ENCODE data around the gene CASP10.
"Not testable (repeated sequence)": the region's sequence is repeated elsewhere in the genome, so short reads cannot be mapped to it uniquely, and the experiment has no call there.

CASP10 gene

DNA sequence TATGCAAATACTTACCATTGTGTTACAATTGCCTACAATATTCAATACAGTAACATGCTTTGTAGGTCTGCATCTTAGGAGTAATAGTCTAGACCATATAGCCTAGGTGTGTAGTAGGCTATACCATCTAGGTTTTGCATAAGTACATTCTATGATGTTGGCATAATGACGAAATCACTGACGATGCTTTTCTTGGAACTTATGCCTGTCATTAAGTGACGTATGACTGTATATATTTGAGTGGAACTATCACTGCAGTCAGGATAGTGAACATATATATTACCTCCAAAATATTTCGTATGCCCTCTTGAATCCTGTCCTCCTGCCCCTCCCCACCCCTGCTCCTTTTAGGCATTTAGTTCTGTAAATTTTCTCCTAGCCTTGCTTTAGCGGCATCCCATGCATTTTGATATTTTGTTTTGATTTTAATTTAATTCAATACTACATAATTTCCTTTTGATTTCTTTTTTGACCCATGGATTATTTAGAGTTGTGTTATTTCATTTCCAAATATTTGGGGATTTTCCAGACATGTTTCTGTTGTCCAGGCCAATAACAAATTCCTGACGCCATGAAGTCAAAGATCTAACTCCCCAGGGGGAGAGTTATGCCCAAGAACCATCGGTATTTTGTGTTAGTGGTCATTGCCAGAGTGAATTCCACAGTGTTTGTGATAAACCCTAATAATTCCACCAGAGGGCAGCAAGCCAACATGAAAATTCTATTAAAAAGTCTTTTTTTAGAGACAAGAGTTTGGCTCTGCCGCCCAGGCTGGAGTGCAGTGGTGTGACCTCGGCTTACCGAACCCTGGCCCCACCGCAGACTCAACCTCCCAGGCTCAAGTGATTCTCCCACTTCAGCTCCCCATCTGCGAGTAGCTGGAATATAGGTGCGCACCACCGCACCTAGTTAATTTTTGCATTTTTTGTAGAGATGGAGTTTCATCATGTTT, 53.2 kb downstream of the CASP10 start:
- DNase-seq = peak; percentile 80

DNA sequence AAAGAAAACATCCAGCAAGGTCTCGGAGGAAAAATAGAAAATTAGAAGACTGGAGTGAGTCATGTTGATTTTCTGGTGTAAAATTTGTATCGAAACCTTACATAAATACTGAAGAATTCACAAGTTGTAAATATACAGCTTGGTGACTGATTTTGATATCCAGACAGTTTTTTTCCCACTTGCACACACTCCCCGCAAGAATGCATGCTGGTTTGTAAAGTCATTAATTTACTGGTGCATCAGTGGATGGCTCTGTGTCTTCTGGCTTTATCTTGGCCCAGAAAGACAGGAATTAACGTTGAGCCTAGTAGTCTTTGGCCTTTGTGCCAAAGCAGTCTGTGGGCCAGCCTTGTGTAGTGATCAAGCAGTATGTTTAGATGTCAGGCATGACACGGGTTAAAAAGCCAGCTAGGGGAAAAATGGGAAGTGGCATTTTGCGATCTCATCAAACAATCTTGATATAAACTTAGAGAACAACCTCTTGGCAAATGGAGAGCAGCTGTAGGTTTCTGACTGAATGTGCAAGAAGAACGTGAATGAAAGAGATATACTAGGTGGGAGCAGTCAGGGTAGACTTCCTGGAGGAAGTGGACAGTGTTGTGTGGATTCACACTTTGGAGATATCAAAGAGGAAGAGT, 54.7 kb downstream of the CASP10 start:
- no peak for DNase-seq

DNA sequence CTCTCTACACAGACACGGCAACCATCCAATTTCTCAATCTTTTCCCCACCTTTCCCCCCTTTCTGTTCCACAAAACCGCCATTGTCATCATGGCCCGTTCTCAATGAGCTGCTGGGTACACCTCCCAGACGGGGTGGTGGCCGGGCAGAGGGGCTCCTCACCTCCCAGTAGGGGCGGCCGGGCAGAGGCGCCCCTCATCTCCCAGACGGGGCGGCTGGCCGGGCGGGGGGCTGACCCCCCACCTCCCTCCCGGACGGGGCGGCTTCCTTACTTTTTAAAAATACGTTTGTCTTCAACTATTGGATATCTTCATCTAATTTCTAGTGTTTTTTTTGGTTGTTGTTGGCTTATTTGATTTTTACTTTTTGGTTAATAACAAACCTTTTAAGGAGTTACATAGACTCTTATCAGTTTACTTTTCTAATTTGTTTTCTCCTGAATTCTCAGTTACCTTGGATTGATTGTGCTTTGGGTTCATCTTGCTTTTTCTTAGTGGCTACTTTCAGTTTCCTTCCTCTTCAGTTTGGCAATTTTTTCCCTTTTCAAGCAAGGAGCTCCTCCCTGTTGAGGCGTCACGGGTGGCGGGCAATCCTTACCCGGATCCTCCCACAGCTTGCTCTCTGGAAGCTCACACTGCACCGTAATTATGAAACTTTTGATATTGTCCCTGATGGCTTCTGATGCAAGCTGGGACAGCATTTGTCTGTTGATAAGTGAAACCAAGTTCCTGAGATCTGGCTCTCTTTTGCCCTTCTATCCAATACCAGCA, 56.4 kb downstream of the CASP10 start:
- DNase-seq = not testable (repeated sequence)

- DNase-seq = no peak
Observed at GRCh38 chr2:201242571-201243277, 59.8 kb downstream of the CASP10 start.

- DNase-seq = no peak
Observed at GRCh38 chr2:201244829-201245228, 61.9 kb downstream of the CASP10 start.

GRCh38 chr2:201246280-201246679, 63.3 kb downstream of the CASP10 start:
- DNase-seq = no peak

- DNase-seq = no peak
Observed at GRCh38 chr2:201248288-201248844, 65.4 kb downstream of the CASP10 start.

- no peak for DNase-seq
Observed at GRCh38 chr2:201249889-201250288, 66.9 kb downstream of the CASP10 start.

GRCh38 chr2:201250741-201251140, 67.8 kb downstream of the CASP10 start:
- no peak for DNase-seq

- DNase-seq = no peak
Observed at GRCh38 chr2:201254081-201254730, 71.3 kb downstream of the CASP10 start.

DNA sequence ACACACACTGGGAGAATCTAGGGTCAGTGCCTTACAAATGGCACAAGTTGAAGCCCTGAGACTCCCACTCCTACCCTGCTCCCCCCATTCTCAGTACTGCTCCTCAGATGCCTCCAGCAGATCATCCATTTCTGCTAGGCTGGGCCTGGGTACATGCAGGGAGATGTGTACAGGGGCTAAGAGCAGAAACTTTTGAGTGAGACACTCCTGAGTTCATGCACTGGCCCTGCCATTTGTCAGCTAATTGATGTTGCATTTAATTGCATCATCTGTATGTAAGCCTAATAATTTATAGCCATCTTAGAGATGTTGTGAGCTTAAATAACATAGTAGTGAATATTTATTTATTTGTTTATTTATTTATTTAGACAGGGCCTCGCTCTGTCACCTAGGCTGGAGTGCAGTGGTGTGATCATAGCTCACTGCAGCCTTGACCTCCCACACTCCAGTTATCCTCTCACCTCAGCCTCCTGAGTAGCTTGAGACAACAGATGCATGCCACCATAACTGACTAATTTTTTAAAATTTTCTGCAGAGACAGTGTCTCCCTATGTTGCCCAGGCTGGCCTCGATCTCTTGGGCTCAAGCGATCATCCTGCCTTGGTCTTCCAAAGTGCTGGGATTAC, 72.6 kb downstream of the CASP10 start:
- DNase-seq = no peak

GRCh38 chr2:201256082-201256481, 73.1 kb downstream of the CASP10 start:
- no peak for DNase-seq

GRCh38 chr2:201257381-201257955, 74.5 kb downstream of the CASP10 start:
- DNase-seq = no peak

DNA sequence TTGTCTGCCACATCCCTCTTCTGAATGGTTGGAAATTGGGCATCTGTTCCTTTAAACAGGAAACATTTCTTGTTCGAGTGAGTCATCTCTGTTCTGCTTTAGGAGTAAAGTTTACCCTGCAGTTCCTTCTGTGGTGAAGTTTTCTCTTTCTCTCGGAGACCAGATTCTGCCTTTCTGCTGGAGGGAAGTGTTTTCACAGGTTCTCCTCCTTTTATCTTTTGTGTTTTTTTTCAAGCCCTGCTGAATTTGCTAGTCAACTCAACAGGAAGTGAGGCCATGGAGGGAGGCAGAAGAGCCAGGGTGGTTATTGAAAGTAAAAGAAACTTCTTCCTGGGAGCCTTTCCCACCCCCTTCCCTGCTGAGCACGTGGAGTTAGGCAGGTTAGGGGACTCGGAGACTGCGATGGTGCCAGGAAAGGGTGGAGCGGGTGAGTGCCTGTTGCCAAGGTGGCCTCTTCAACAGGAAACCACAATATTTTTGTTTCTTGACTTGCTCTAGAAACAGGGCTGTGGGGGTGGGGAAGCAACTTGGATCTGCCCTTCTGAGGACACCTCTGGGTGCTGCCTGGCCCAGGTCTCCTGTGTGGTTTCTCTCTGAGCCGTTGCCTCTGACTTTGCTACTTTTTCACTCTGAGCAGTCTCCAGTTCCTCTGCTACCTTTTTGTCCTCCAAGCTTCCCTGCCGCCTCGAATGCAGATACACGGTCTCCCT, 75.2 kb downstream of the CASP10 start:
- DNase-seq = no peak

DNA sequence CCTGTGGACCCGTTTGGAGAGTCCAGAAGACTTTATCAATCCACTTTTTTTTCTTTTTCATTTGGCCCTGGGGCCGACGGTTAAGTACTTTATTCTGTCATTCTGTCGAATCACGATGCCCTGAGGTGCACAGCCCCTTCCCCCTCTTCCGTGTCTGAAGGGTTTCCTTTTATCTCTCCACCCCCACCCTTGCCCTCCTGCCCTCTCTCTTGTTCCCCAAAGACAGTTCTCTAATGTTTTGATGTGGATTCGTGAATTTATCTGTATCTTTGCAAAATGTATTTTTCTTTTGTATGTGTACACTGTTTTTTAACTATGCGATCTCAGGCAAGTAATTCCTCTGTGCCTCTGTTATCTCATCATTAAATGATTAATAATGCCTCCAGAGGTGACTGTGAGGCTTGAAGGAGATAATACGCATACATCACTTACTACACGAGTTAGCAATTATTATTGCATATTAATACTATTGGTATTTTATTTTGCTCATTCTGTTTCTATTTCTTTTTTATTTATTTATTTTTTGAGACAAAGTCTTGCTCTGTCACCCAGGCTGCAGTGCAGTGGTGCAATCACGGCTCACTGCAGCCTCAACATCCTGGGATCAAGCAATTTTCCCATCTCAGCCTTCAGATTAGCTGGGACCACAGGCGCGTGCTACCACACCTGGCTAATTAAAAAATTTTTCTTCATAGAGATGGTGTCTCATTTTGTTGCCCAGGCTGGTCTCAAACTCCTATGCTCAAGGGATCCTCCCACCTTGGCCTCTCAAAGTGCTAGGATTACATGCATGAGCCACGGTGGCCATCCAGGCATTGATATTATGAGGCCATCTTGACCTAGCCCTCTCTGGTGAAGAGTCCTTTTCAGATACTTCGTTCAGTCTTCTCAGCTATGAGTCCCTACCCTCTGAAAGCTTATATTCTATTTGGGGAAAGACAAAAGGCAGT, 76.0 kb downstream of the CASP10 start:
- DNase-seq = no peak

- no peak for DNase-seq
Observed at GRCh38 chr2:201260302-201260800, 77.4 kb downstream of the CASP10 start, which contains the start of gene CASP8. Gene CASP8, plus strand, starts transcription at chr2:201260536. Its CDS starts 5,951 bp downstream, at chr2:201266487.

DNA sequence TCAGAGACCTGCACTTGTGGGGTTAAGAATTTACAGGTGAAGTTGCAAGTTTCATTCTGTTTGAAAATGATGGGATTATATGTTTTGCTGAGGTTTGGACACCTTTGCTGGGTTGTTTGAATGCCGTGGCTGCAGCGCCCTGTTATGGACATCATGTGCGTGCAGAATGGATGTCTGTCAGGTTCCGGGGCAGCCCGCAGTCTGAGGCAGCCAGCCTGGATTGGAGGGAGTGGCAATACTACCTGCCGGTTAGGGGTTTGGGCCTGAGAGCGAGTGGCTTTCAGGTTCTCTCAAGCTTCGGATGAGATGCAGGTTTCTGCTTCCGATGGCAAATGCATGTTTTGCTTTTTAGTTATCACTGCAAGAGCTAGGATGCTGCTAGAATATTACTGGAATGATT, 78.5 kb downstream of the CASP10 start:
- no peak for DNase-seq

DNA sequence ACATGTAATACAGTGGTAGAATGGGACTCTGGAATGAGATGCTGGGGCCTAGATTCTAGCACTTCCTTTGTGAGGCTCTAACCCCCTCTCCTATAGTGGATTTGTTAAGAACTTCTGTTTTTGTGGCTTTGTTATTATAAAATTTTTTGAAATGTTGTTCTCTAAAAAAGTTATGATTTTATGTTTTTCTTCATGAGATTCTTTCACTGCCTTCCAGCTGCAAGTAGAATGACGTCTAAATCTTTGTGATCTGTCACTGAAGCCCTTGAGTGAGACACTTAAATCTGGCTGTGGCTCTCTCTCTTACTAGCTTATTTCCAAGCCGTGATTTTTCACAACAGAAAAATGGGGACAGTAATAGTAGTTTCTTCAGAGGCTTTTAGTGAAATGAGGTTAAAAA, 79.0 kb downstream of the CASP10 start:
- DNase-seq = no peak

DNA sequence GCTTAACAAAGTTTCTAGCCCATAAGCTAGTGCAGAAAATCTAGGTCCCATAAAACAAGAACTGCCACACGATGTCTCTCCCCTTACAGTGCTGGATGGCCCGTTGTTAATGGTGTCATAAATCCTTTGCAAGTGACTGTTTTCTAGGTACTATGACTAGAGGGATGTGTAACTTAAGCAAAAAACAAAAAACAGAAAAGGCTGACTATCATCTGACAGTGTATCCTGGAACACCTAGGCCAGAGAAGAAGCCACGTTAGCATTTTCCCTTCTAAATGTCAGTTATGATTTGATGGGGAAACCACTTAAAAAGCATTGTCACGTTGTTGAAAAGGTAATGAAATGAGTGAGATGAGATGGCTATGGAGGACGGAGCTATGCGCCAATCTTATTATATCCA, 79.8 kb downstream of the CASP10 start:
- DNase-seq = no peak

All from NCI-H1694 (cell line).